Neural progenitor cell (in vitro differentiated cells): Measurements from ENCODE around the gene SHISAL2A.

Experiments used
- EZH2 ChIP-seq: fragments of 200-600 bp; sonication (generic); IDR thresholded peaks from 2 replicates; pipeline ENCODE4 v1.6.1; 2017; ENCODE audit warnings: antibody characterized with exemption, mild to moderate bottlenecking, moderate library complexity
- EZH2phosphoT487 ChIP-seq: fragments of 200-600 bp; sonication (generic); IDR thresholded peaks from 2 replicates; pipeline ENCODE4 v1.6.1; 2017; ENCODE audit warnings: antibody characterized with exemption
- TF ChIP-seq, protein P1 (sequence below): fragments of 200-600 bp; sonication (generic); IDR thresholded peaks from 2 replicates; pipeline ENCODE4 v1.5.1; 2017; ENCODE audit warnings: antibody characterized with exemption, mild to moderate bottlenecking

- TF ChIP-seq, protein P1, sequence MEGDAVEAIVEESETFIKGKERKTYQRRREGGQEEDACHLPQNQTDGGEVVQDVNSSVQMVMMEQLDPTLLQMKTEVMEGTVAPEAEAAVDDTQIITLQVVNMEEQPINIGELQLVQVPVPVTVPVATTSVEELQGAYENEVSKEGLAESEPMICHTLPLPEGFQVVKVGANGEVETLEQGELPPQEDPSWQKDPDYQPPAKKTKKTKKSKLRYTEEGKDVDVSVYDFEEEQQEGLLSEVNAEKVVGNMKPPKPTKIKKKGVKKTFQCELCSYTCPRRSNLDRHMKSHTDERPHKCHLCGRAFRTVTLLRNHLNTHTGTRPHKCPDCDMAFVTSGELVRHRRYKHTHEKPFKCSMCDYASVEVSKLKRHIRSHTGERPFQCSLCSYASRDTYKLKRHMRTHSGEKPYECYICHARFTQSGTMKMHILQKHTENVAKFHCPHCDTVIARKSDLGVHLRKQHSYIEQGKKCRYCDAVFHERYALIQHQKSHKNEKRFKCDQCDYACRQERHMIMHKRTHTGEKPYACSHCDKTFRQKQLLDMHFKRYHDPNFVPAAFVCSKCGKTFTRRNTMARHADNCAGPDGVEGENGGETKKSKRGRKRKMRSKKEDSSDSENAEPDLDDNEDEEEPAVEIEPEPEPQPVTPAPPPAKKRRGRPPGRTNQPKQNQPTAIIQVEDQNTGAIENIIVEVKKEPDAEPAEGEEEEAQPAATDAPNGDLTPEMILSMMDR, result no peak
- TF ChIP-seq EZH2phosphoT487, result no peak
- TF ChIP-seq EZH2, result no peak
Observed at GRCh38 chr1:52683367-52683940, 50.5 kb downstream of the SHISAL2A start.
